ENCODE results near the gene RNU6-9.
"Not testable (repeated sequence)": the region's sequence is repeated elsewhere in the genome, so short reads cannot be mapped to it uniquely, and the experiment has no call there.

The RNU6-9 gene

DNA sequence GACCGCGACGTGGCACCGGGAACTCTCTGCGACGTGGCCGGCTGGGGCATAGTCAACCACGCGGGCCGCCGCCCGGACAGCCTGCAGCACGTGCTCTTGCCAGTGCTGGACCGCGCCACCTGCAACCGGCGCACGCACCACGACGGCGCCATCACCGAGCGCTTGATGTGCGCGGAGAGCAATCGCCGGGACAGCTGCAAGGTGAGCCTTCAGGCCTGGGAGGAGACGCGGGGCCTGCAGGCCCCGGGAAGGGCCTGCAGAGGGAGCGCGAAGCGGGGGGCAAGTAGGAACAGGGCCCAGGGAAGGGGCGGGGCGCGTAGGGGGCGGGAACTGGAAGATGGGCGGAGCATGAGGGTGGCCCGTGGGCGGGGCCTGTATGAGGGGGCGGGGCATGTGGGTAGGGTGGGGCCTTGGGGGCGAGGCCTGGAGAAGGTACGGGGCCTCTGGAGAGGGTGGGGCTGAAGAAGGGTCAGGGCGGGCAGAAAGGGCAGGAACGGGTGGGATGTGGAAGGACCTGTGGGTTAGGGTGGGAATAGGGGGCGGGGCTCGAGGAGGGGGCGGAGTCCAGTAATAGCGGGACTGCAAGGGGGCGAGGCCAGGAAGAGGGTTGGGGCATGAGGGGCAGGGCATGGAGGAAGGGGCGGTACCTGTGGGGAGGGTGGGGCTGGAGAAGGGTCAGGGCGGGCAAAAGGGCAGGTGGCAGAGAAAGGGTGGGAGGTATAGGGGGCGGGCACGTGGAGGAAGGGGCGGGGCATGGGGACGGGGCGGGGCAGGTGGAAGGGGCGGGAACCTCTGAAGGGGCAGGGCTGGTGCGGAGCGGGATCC is 31.3 kb upstream of the RNU6-9 start:
- peak; percentile 83 for DNase-seq

DNA sequence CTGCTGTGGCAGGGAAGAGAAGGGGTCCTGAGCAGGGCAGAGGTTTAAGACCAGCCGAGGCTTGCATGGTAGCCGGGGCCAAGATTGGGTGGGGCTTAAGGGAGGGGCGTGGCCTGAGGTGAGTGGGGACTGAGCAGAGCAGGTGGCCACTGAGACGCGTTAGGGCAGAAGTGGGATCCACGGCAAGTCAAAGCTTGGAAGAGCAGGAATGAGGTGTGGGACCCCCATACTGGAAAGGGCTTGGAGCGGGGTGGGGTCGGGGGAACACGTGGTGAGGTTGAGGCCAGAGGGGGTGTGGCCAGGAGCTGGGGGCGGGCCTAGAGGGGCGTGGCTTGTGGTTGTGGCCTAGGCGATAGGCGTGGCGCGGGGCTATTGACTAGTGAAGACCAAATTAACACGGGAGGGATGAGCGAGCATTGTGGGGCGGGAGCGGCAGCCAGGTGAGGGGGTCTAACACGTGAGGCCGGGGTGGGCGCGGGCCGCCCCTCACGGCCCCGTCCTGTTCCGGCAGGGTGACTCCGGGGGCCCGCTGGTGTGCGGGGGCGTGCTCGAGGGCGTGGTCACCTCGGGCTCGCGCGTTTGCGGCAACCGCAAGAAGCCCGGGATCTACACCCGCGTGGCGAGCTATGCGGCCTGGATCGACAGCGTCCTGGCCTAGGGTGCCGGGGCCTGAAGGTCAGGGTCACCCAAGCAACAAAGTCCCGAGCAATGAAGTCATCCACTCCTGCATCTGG is 30.5 kb upstream of the RNU6-9 start:
- DNase-seq = peak; percentile 76

DNA sequence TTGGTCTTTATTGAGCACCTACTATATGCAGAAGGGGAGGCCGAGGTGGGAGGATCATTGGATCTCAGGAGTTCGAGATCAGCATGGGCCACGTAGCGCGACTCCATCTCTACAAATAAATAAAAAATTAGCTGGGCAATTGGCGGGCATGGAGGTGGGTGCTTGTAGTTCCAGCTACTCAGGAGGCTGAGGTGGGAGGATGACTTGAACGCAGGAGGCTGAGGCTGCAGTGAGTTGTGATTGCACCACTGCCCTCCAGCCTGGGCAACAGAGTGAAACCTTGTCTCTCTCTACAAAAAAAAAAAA is 30.0 kb upstream of the RNU6-9 start:
- DNase-seq = no peak

DNA sequence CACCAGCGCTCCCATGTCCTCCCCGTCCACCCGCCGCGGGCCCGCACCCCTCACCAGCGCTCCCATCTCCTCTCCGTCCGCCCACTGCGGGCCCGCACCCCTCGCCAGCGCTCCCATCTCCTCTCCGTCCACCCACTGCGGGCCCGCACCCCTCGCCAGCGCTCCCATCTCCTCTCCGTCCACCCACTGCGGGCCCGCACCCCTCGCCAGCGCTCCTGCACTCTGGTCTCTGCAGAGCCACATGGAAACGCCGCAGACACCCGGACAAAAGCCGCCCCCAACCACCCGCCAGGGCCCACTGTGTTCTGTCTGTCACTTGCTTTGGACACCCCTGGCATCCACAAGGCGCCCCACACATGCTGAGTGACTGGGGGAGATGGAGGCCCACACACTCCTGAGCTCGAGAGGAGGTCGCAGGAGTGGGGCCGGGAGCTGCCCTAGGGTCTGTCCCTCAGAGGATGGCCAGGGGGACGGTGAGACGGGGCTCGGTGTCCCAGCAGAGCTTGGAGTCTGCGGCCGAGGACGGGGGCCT is 26.4 kb upstream of the RNU6-9 start:
- DNase-seq = no peak

DNA sequence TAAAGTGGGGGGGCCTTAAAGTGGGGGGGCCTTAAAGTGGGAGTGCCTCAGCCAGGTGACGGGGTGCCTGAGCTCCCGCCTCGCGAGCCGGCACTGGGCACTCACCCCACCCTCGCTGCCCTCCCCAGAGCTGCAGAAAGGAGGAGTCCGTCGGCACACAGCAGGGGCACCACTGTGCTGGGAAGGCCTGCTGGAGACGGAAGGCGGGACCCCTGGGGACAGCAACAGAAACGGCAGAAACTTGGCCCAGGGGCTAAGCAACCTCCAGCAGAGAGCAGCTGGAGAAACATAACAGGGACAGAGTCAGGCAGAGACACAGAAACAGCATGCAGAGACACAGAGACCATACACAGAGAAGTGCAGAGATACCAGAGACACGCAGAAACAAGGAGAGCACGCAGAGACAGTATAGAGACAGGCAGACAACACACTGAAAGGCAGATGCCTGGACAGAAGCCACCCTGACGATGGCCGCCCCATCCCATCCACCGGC is 25.9 kb upstream of the RNU6-9 start:
- DNase-seq = no peak

DNA sequence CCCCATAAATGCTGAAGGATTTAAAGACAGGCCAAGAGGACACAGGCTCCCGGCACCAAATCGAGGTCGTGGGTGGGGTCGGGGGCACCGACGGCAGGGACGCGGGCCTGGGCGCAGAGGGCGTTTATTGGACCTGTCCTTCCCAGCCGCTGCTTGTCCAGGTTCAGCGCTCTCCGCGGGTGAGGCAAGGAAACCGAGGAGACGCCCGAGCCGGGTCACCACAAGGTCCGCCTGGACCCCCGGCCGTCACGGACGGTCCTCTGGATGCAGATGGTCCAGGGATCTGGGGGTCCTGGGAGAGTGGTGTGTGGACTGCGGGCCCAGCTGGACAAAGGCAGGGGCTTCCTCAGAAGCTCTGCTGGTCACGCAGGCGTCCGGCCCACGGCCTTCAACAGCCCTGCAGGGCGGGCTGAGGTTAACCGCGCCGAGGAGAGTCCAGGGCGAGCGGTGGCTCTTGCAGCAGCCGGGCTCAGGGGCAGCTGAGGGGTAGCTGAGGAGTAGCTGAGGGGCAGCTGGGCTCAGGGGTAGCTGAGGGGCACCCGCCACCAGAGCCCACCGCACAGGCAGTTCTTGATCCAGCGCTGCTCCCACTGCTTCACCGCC is 25.3 kb upstream of the RNU6-9 start:
- DNase-seq = no peak

DNA sequence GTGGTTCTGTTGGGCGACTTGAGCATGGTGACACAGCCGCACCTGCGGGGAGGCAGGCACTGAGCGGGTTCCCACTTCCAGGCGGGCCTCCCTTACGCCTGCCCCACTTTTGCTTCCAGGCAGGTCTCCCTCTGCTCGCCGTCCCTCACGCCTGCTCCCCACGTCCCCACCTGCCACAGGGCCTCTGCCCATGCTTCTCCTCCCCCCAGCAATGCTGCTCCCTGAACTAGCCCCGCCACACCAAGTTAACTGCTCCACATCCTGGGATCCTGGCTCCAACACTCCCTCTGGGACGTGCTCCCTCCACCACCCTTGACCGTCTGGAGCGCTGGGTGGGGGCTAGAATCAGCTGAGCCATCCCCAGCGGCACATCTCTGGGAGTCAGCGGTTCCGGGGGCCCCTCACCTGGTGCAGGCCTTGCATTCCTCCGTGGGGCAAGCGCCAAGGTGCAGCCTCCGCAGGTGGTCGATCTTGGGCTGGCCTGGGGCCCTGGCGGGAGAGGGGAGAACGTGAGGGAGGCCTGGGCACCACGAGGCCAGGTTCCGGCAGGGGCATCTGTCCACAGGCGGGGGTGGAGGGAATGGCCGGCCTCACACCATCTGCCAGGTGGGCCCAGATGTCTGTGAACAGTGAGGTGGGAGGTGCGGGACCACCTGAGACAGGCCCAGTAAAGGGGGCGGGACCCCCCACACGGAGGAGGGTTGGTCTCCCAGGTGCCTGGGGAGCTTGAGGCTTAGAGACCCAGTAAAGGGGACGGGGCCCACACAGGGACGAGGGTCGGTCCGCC is 24.6 kb upstream of the RNU6-9 start:
- DNase-seq = no peak

DNA sequence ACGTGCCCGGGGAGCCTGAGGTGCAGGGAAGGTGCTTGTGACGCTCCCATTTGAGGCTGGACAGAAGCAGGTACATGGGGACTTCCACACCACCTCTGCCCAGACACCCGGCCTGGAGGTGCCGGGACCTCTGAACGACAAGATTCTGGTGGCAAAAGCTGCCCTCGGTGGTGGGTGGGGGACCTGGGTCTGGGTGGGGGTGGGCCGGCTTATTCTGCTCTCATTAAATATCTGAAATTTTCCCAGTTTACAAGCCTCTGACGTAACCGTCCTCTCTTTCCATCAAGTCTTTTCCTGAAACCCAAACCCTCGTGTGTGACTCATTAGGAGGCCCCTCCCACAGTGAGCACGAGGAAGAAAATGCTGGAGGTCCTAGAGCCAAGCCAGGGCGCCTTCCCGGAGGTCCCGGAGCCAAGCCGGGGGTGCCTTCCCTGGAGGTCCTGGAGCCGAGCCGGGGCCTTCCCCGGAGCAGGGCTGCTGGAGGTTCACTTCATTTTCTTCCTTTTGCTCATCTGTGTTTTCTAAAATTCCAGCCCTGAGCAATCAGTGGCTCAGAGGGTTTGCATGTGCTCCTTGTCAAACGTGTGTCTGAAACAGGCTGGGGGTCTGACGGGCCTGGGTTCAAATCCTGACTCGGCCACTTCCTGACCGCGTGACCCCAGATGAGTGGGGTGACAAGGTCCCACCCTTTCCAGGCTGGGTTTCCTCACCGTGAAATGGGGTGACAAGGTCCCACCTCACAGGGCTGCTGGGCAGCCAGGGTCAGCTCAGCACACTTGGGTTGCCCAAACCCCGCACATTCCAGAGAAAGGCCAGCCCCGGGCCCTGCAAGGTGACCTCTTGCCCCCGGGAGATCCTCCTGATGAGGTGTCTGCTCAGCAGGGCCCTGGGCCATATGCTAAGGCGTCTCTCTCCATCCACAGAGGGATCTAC is 23.8 kb upstream of the RNU6-9 start:
- DNase-seq = no peak

DNA sequence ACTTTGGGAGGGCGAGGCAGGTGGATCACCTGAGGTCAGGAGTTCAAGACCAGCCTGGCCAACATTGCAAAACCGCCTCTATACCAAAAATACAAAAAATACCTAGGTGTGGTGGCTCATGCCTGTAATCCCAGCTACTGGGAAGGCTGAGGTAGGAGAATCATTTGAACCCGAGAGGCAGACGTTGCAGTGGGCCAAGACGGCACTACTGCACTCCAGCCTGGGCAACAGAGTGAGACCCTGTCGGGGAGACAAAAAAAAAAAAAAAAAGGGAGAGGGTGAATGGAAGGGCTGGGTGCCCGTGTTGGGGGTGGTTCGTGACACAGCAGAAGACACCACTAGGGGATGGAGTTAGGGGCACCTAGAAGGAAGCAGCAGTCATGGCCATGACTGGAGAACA is 23.0 kb upstream of the RNU6-9 start:
- DNase-seq = no peak

DNA sequence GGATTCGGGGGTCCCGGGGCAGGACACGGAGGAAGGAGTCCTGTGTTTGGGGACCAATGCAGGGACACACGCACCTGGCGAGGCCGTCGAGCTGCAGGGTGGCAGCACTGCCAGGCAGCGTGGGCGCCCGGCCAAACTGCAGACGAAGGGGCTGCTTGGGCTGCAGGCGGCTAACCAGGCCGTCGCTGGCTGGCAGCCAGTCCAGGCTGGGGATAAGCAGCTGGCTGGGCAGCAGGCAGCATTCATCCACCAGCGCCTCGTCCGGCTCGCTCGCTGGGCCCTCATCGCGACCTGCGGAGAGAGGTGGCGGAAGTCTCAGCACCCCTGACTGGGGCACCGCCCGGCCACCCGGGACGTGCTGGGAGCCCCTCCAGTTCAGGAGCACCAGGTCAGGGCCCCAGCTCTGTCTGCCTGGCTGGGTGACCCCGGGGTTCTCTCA is 22.3 kb upstream of the RNU6-9 start:
- DNase-seq = peak; percentile 56

DNA sequence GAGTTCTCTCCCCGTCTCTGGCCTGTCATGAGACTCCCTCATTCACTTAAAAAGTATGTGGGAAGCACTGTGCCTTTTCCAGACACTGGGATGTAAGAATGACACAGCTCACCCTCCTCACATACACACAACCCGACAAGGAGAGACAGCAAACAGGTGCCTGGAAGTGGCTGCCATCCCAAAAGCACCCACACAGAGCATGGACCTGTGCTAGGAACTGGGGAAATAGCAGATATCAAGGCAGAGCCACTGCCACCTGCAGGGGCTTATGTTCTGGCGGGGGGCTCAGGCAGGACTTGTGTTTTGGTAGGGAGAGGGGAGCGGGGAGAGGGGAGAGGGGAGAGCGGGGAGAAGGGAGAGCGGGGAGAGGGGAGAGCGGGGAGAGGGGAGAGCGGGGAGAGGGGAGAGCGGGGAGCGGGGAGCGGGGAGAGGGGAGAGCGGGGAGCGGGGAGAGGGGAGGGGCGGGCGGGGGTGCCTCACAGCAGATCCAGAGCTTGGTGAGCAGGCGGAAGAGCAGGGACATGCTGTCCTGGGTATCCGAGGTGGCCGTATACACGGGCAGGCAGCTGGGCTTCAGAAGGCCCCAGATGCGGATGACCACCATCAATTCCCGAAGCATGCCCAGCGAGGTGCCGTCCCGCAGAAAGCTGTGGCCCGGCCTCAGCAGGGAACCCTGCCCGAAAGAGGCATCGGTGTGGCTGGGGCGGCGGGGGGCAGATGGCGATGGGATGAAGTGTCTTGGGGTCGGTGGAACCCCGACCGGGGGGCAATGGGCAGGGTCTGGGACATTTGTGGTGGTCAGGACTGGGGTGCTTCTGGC is 21.6 kb upstream of the RNU6-9 start:
- DNase-seq = peak; percentile 22

DNA sequence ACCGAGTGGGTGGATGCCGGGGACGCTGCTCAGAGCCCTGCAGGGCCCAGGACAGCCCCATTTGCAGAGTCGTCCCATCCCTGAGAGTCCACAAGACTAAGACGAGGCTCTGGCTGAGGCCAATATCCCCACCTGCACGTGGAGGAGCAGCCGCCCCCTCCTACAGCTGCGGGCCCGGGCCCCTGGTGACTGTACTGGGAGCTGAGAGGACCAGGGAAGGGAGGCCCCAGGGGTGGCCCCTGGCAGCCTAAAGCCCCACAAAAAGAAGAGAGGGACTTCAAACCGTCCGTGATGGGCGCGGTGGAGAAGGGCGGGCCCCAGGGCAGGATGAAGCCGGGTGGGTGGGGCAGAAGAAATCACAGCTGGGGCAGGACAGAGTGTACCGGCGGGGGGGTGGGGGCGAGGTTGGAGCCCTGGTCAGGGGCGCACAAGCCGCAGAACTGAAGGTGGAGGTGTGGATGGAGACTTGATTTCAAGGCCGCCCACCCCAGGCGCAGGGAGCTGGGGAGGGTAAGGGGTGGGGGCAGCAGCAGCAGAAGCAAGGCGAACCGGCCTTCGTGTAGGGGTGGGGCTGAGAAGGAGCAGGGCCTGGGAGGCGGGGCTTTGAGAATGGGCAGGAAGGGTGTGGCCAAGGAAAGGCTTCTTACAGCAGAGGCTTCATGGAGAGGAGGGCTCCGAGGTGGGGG is 20.9 kb upstream of the RNU6-9 start:
- no peak for DNase-seq

DNA sequence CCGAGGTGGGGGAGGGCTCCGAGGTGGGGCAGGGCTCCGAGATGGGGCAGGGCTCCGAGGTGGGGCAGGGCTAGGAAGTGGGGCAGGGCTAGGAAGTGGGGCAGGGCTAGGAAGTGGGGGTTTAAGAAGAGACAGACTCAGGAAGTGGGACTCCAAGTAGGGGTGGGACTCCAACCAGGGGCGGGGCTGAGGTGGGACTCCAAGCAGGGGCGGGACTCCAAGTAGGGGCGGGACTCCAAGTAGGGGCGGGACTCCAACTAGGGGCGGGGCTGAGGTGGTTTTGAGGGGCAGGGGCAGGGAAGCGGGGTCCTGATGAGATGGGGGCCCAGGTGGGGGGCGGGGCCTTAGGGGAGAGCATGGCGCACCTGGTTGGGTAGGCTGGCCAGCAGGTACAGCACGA is 20.2 kb upstream of the RNU6-9 start:
- DNase-seq = no peak

DNA sequence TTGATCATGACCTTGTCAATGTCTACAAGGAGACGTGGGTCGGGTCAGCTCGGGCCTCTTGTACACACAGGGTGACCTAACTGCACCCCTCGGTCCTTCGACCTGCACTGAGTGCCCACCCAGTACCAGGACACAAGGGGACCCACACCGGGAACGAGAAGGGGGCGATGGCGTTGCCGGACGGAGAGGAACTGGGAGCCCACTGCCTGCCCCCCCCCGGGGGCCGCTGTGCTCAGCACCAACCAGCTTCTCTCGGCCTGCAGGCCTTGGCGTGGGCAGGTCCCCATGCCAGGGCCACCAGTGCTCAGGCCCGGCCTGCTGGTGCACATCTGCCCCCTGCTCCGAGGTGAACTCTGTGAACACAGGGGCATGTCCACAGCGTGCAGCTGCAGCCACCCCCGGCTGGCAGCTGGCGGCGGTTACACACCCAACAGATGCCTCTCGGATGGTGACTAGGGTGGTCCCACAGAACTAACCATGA is 19.7 kb upstream of the RNU6-9 start:
- DNase-seq = no peak

DNA sequence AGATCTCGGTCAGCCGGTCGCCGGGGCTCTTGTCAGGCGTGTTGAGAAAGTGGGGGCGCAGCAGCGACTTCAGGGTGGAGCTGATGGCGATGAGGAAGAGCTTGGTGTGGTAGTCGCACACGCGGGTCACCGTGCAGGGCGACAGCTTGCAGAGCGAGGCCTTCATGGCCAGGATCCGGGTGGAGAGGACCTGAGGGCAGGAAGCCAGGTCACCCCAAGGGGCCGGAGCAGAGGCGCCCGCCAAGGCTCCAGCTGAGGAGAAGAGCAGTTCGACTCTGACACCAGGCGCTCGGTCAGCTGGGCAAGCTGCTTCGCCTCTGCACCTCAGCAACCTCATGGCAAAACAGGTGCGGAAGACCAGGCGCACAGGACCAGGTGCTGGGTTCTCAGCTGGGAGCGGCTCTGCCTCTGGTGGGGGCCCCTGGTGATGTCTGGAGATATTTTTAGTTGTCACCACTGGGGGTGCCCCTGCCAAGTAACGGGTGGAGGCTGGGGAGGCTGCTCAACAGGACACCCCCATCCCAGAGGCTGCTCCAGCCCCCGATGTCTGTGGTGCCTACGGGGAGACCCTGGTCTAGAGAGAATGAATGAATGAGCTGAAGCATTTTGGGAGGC is 17.9 kb upstream of the RNU6-9 start:
- DNase-seq = no peak

DNA sequence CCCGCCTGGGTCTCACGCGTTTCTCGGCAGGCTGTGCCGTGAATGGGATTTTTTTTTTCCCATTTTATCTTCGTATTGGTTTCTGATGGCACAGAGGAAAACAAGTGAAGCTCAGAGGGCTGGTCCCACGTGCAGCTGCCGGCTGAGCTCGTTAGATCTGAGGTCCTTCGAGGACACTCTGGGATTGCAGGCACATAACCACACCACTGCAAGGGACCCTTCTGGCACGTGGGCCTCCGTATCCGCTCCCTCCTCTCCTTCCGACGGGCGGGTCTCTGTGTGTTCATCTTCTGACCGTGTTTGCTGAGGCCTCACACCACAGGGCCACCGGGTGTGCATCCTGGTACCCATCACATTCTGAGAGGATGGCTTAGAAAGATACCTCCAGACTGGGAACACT is 17.2 kb upstream of the RNU6-9 start:
- no peak for DNase-seq

DNA sequence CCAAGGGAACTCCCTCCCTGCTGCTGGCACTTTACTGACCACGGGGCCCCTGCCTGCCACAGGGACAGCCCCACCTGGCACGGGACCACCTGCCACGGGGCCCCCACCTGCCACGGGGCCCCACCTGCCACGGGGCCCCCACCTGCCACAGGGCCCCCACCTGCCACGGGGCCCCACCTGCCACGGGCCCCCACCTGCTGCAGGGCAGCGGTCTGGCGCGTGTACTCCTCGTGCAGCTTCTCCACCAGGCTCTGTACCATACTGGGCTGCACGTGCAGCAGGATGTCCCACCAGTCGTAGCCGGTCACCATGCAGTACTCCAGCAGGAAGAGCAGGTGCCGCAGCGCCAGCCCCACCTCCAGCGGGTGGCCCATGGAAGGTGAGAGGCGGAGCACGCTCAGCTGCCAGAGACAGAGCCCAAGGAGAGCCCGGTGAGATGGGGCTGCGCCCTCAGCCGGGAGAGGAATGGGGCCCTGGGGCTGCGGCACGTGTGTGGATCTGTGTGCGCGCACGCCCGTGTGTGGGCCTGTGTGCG is 16.4 kb upstream of the RNU6-9 start:
- DNase-seq = no peak

DNA sequence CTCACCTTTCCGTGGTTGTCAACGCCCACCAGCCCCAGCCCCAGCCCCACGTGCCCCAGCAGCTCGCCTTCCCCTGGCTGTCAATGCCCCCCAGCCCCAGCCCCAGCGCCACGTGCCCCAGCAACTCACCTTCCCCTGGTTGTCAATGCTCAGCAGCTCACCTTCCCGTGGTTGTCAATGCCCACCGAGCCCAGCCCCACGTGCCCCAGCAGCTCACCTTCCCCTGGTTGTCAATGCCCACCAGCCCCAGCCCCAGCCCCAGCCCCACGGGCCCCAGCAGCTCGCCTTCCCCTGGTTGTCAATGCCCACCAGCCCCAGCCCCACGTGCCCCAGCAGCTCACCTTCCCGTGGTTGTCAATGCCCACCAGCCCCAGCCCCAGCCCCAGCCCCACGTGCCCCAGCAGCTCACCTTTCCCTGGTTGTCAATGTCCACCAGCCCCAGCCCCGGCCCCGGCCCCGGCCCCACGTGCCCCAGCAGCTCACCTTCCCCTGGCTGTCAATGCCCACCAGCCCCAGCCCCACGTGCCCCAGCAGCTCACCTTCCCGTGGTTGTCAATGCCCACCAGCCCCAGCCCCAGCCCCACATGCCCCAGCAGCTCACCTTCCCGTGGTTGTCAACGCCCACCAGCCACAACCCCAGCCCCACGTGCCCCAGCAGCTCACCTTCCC is 15.2 kb upstream of the RNU6-9 start:
- not testable (repeated sequence) for DNase-seq
